ENCODE measurements around the gene ZNF37A.
"Not testable (repeated sequence)": the region's sequence is repeated elsewhere in the genome, so short reads cannot be mapped to it uniquely, and the experiment has no call there.

Gene ZNF37A

GRCh38 chr10:38094158-38094926 lies at the start of gene ZNF37A:
Gene ZNF37A, plus strand, starts transcription at chr10:38094337. Its CDS starts 2,281 bp downstream, at chr10:38096618.
- peak; percentile 87 for DNase-seq (ENCODE audit: low read depth)

- DNase-seq (ENCODE audit: low read depth) = no peak
Measured at GRCh38 chr10:38045129-38045528, 49.0 kb upstream of the ZNF37A start.

- DNase-seq (ENCODE audit: low read depth) = no peak
Measured at GRCh38 chr10:38047666-38048065, 46.5 kb upstream of the ZNF37A start.

GRCh38 chr10:38050212-38050611 lies 43.9 kb upstream of the ZNF37A start:
- no peak for DNase-seq (ENCODE audit: low read depth)

GRCh38 chr10:38054361-38054797 lies 39.8 kb upstream of the ZNF37A start:
- no peak for DNase-seq (ENCODE audit: low read depth)

- not testable (repeated sequence) for DNase-seq (ENCODE audit: low read depth)
Measured at GRCh38 chr10:38055274-38055894, 38.8 kb upstream of the ZNF37A start.

- DNase-seq (ENCODE audit: low read depth) = not testable (repeated sequence)
Measured at GRCh38 chr10:38069663-38070062, 24.5 kb upstream of the ZNF37A start.

GRCh38 chr10:38070501-38070900 lies 23.6 kb upstream of the ZNF37A start:
- no peak for DNase-seq (ENCODE audit: low read depth)

GRCh38 chr10:38072552-38072951 lies 21.6 kb upstream of the ZNF37A start:
- DNase-seq (ENCODE audit: low read depth) = no peak

GRCh38 chr10:38076687-38077086 lies 17.4 kb upstream of the ZNF37A start:
- no peak for DNase-seq (ENCODE audit: low read depth)

- DNase-seq (ENCODE audit: low read depth) = not testable (repeated sequence)
Measured at GRCh38 chr10:38093318-38093717, 819 bp upstream of the ZNF37A start.

GRCh38 chr10:38093816-38094157 lies 350 bp upstream of the ZNF37A start:
- no peak for DNase-seq (ENCODE audit: low read depth)

GRCh38 chr10:38094927-38095574 lies 914 bp downstream of the ZNF37A start:
- DNase-seq (ENCODE audit: low read depth) = no peak

- DNase-seq (ENCODE audit: low read depth) = no peak
Measured at GRCh38 chr10:38102880-38103279, 8.7 kb downstream of the ZNF37A start.

GRCh38 chr10:38103756-38104155 lies 9.6 kb downstream of the ZNF37A start:
- no peak for DNase-seq (ENCODE audit: low read depth)

GRCh38 chr10:38112159-38112558 lies 18.0 kb downstream of the ZNF37A start:
- no peak for DNase-seq (ENCODE audit: low read depth)

GRCh38 chr10:38118072-38118807 lies 24.1 kb downstream of the ZNF37A start:
- no peak for DNase-seq (ENCODE audit: low read depth)

GRCh38 chr10:38119038-38119437 lies 24.9 kb downstream of the ZNF37A start:
- no peak for DNase-seq (ENCODE audit: low read depth)

GRCh38 chr10:38127812-38128211 lies 33.7 kb downstream of the ZNF37A start:
- DNase-seq (ENCODE audit: low read depth) = no peak

- DNase-seq (ENCODE audit: low read depth) = no peak
Measured at GRCh38 chr10:38143587-38143986, 49.5 kb downstream of the ZNF37A start.

GRCh38 chr10:38146579-38147333 lies 52.6 kb downstream of the ZNF37A start:
- no peak for DNase-seq (ENCODE audit: low read depth)

GRCh38 chr10:38147686-38148085 lies 53.5 kb downstream of the ZNF37A start:
- DNase-seq (ENCODE audit: low read depth) = no peak

Data from stimulated activated CD4-positive, alpha-beta T cell treated with anti-CD3 and anti-CD28 coated beads, Interleukin-2, amount 100 ng/mL, for 4 hours (primary cell).